ENCODE measurements around the gene PRKCH.

PRKCH gene

DNA sequence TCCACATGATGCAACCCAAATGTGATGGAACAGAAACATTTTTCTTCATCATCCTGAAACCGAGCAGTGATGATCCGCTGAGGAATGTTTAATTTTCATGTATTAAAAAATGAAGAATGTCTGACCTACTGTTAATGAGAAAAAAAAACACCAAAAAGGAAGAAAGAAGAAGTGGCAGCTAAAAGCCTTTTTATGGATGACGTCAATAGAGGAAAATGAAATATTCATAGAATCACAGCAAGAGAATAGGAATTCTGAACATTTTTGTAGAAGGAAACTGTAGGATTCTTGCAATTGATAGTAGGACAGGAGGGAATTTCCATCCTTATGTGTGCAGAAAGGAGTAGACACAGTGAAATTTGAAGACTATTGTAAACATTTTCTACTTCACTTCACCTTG is 112.9 kb downstream of the PRKCH start:
- DNase-seq: no peak

DNA sequence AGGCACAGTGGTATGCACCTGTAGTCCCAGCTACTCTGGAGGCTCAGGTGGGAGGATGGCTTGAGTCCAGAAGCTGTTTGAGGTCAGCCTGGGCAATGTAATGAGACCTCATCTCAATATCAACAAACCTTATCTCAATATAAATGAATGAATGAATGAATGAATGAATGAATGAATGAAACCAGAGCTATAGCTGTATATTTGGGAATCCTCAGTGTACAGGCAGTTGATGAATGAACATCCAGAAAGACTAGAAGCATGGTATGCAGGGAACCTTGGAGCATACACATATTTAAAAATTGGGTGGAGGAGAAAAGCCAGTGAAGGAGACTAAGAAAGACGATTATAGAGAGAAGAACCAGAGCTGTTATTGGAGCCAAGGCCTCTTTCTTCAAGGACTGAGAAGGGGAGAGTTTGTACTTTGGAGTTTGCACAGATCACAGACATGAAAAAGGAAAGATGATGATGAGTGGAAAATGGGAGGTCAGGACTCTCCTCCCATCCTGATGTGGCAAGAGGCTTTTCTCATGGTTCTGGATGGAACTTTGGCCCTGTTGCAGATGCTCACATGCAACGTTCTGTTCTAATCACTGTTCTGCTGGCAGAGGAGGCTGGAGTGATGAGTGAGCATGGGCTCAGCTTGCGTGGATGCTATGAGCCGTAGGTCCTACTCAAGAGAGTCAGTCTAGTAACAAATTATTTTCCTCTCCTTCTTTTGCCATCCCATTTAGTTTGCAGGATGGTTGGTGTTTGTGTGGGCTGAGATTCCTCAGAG is 114.4 kb downstream of the PRKCH start:
- no peak for DNase-seq

DNA sequence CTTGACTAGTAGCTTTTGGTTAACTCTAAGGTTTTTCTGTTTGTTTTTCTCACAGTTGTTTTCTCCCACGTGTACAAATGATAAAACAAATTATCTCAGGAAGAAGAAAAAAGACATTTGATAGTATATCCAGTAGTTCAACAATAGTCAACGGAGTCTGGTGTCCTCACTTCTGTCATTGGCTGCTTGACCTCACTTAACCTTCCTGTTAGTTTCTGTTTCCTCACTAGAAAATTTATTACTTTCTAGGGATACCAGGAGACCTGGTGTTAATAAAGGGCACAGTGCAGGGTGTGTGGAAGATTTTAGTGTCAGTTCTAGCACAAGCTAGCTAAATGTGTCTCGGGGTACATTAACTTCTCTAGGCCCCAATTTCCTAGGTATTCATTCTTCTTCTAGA is 116.0 kb downstream of the PRKCH start:
- no peak for DNase-seq

GRCh38 chr14:61438036-61438435 is 116.7 kb downstream of the PRKCH start:
- no peak for DNase-seq

DNA sequence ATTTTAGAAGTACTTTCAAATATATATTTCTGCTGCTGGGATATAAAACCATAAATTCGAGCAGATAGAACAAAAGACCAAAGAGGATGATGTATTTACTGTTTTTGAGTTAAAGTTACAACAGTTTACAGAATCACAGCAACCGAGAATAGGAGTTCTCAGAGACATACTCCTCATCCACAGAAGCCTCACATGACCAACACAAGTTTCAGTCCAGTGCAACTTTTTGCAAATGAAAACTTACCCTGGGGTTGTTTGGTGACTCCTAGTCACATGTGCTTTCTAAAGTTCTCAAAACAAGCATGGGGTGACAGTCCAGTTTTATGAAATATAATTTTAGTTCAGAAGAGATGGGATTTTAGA is 117.1 kb downstream of the PRKCH start:
- DNase-seq: no peak

DNA sequence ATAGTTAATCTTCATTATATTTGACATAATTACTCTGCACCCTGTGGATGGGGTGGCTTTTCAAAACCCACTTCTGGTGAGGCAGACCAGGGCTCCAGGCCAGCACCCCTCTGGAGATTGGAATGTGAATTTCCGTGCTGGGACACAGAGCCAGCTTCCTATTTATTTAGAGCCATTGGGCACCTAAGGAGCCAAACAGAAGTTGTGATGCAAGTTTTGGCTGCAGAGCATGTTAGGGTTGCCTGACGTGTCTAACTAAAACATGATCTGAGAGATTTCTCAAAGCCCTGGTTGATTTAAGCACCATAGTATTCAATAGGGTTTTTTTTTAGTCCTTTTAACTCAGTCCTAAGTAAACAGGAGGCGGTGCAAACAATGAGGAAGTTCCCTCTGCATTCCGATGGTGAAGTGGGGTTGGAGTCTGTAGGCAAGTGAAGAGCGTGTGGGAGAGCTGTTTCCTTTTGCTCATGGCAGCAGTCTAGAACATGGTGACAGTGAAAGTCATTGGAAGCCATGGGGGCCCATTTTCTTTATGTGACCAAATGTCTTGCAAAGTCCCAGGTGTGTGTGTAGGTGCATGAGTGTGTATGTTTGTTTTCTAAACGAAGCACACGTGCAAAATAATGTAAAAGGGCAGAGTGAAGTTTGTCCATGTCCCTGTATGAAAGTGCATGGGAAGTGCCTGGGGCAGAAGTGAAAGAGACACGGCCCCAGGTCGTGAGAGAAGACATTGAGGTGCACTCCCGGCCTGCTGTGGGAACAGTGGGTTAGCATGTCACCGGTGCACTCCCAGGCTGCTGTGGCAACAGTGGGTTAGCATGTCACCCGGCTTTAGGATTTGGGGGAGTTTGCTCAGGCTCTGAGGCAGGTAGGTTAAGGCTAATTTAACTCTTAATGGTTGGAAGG is 117.7 kb downstream of the PRKCH start:
- DNase-seq: no peak

- DNase-seq: no peak
Measured at GRCh38 chr14:61439779-61440418, 118.5 kb downstream of the PRKCH start.

- no peak for DNase-seq
Measured at GRCh38 chr14:61443481-61443880, 122.1 kb downstream of the PRKCH start.

- DNase-seq: no peak
Measured at GRCh38 chr14:61444215-61444768, 122.9 kb downstream of the PRKCH start.

DNA sequence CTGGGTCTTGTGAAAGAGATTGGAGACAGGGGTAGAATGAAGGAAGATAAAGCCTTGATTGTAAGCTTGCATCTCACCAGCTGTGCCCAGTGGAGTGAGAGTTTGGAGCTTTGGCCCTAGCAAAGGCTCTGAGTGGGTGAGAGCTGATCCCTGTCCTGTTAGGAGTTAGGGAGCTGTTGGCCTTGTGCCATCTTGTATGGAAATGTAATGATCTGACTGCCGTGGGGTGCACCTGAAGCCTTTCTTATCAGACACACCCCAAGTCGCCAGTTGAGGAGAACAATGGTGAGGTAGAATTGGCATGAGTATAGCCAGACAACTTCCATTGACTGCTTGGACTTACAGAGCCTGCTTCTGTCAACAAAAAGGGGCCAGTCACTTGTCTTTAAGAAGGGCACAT is 130.1 kb downstream of the PRKCH start:
- no peak for DNase-seq

- DNase-seq: no peak
Measured at GRCh38 chr14:61451891-61452400, 130.6 kb downstream of the PRKCH start.

GRCh38 chr14:61452452-61452851 is 131.1 kb downstream of the PRKCH start:
- DNase-seq: no peak

DNA sequence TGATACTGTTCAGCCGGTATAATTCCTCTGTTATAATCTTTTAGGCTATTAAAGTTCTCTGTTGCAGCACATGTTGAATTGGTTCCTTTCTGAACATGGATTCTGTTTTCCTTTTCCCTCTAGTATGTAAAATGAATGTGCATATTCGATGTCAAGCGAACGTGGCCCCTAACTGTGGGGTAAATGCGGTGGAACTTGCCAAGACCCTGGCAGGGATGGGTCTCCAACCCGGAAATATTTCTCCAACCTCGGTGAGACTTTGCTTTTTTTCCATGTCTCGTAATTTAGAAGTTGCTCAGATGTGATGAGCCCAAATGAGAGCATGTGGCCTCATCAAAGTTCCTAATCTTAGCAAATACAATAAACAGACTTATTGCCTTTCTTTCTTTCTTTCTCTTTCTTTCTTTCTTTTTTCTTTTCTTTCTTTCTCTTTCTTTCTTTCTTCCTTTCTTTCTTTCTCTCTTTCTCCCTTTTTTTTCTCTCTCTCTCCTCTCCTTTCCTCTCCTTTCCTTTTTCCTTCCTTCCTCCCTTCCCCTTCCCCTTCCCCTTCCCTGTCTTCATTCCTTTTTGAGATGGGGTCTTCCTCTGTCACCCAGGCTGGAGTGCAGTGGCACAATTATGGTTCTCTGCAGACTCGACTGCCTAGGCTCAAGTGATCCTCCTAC is 131.9 kb downstream of the PRKCH start:
- no peak for DNase-seq

DNA sequence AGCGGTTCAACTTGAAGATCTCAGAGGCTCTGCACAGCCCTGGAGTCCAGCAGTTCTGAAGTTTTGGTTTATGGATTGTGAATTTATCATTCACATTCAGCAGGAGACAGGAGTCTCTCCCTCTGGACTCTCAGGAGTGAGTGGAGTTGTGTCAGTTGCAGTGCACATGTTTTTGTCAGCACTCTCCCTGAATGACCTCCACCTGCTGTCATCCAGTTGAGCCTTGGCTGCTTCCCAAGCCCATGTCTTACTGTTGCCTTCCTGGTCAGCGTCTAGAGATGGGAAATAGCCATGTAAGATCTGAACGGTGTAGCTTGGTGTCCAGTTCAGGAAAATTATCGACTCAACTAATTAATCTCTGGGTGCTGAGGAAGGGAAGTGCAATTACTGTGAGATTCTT is 133.2 kb downstream of the PRKCH start:
- DNase-seq: no peak

GRCh38 chr14:61455351-61455750 is 134.0 kb downstream of the PRKCH start:
- DNase-seq: no peak

DNA sequence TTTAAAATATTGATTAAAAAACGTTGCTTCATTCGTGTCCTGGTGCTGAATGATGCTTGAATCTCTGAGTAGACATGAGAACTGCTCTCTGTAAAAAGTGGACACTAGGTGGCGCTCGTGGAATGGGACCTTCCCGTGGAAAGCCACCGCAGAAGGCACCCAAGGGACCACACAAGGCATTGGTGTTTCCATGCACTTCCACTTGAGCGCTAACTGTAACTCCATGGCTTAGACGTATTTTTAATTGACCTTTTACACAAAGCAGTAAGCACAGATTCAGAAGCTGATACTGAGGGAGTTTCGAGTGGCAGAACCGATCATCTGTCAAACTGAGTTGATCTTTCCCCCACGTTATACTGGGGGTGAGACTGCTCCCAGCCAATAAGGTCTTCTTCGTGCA is 135.3 kb downstream of the PRKCH start:
- DNase-seq: peak; percentile 37

- no peak for DNase-seq
Measured at GRCh38 chr14:61458766-61459165, 137.4 kb downstream of the PRKCH start.

DNA sequence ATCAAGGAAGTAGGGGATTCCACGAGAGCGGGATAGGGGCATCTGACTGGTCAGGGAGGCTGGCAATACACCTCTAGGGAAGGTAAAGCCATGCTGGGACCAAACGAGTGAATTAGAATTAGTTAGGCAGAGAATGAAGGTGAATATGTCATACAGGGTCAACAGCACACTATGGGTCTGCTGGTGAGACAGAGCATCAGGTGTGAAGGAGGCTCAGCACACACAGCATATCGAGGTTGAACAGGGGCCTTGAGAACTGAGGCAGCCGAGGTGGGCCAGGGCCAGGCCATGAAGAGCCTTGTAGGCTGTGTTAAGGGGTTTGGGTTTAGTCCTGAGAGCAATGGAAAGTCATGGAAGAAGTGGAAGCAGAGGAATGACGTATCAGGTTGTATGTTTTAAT is 137.8 kb downstream of the PRKCH start:
- no peak for DNase-seq

- DNase-seq: no peak
Measured at GRCh38 chr14:61460063-61460462, 138.7 kb downstream of the PRKCH start.

- DNase-seq: no peak
Measured at GRCh38 chr14:61460718-61461611, 139.6 kb downstream of the PRKCH start.

DNA sequence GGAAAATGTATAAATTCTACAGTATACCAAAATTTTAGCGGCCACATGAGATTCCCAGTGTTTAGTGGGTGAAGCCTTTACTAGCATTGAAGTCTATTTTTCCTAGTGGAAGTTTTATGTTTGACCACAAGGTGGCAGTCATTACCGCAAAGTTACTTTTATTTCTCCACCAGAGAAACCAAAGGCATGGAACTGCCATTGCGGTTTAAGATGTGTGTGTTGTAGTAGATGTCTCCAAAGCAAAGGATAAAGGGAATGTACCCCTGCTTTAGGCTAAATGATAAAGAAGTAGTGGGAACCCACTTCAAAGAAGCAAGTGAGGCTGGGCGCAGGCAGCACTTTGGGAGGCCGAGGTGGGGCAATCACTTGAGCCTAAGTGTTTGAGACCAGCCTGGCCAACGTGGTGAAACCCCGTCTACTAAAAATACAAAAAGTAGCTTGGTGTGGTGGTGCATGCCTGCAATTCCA is 140.5 kb downstream of the PRKCH start:
- DNase-seq: peak; percentile 29

All from NCI-H774 (cell line).